Measurements from ENCODE around the gene SYAP1. TPM values are rescaled to one million over a fixed set of nuclear protein-coding genes. Genes with fewer than 3 reads are reported as not detected.

The SYAP1 gene
- total and polyA plus RNA-seq, 8 donors, result 9.8 to 43.2 (median 20.6) TPM

- TF ChIP-seq CTCF (IDR thresholded peaks at IDR 0.05), result no peak
- no peak for TF ChIP-seq POLR2A (IDR thresholded peaks at IDR 0.05)
- no peak for TF ChIP-seq EP300 (IDR thresholded peaks at IDR 0.05)
- no peak for TF ChIP-seq POLR2AphosphoS5 (IDR thresholded peaks at IDR 0.05)
- Histone ChIP-seq H3K27ac (no peak overlapping the region), H3K4me3 (no peak overlapping the region), H3K4me1 (peaks cover 0 to 25% (median 12%) of the 10 kb centered on the region in 4 donors), H3K27me3 (no peaks in the 10 kb centered on the region), H3K9me3 (no peaks in the 10 kb centered on the region), H3K36me3 (peaks cover 0 to 25% (median 7%) of the 10 kb centered on the region in 4 donors)
- intact Hi-C loops (cut with DNase I; ENCODE audit: low total_unique reads), result no loop called here
- 86 to 97% (median 92%) methylated on average over 7 to 8 of the region's 8 CpGs for WGBS, 5 donors
- DNase-seq, result no peak
These were observed 85.6 kb downstream of the SYAP1 start for GRCh38 chrX:16804923-16805464.

GRCh38 chrX:16807548-16807947 lies 88.1 kb downstream of the SYAP1 start:
- Histone ChIP-seq H3K4me1 (peaks cover 0 to 25% (median 12%) of the 10 kb centered on the region in 4 donors), H3K27me3 (no peaks in the 10 kb centered on the region), H3K4me3 (peak overlapping the region; percentile 20 to 27 (median 22)), H3K9me3 (no peaks in the 10 kb centered on the region), H3K27ac (peak overlapping the region in 4 of 5 donors; percentile 27 to 71 (median 50)), H3K36me3 (peaks cover 0 to 13% (median 5%) of the 10 kb centered on the region in 4 donors)
- TF ChIP-seq POLR2AphosphoS5 (IDR thresholded peaks at IDR 0.05) (no peak), CTCF (IDR thresholded peaks at IDR 0.05) (no peak), EP300 (IDR thresholded peaks at IDR 0.05) (no peak), POLR2A (IDR thresholded peaks at IDR 0.05) (no peak)
- DNase-seq, result no peak
- intact Hi-C loops (cut with DNase I; ENCODE audit: low total_unique reads), result no loop called here

GRCh38 chrX:16807976-16808542 lies 88.6 kb downstream of the SYAP1 start:
- H3K27me3 ChIP-seq, result no peaks in the 10 kb centered on the region
- no peak for TF ChIP-seq EP300 (IDR thresholded peaks at IDR 0.05)
- no peak for TF ChIP-seq POLR2A (IDR thresholded peaks at IDR 0.05)
- TF ChIP-seq CTCF (IDR thresholded peaks at IDR 0.05), result no peak
- TF ChIP-seq POLR2AphosphoS5 (IDR thresholded peaks at IDR 0.05), result peak in 2 of 3 donors; percentile 23 to 29
- intact Hi-C loops (cut with DNase I; ENCODE audit: low total_unique reads), result no loop called here
- H3K4me1 ChIP-seq, result peaks cover 0 to 25% (median 12%) of the 10 kb centered on the region in 4 donors
- H3K36me3 ChIP-seq, result peaks cover 0 to 7% (median 4%) of the 10 kb centered on the region in 4 donors
- peak in 1 of 2 donors; percentile 41 for DNase-seq
- WGBS, 5 donors, result 23 to 53% (median 40%) methylated on average over 4 of the region's 4 CpGs
- H3K27ac ChIP-seq, result peak overlapping the region in 4 of 5 donors; percentile 27 to 71 (median 50)
- peak overlapping the region; percentile 20 to 27 (median 22) for H3K4me3 ChIP-seq
- no peaks in the 10 kb centered on the region for H3K9me3 ChIP-seq

GRCh38 chrX:16814597-16814996 lies 95.2 kb downstream of the SYAP1 start:
- Histone ChIP-seq H3K9me3 (no peaks in the 10 kb centered on the region), H3K27ac (no peak overlapping the region), H3K4me1 (peaks cover 0 to 2% (median 0%) of the 10 kb centered on the region in 4 donors), H3K36me3 (peaks cover 0 to 19% (median 6%) of the 10 kb centered on the region in 4 donors), H3K4me3 (no peak overlapping the region), H3K27me3 (no peaks in the 10 kb centered on the region)
- intact Hi-C loops (cut with DNase I; ENCODE audit: low total_unique reads), result no loop called here
- TF ChIP-seq POLR2A (IDR thresholded peaks at IDR 0.05), result no peak
- TF ChIP-seq EP300 (IDR thresholded peaks at IDR 0.05), result no peak
- TF ChIP-seq POLR2AphosphoS5 (IDR thresholded peaks at IDR 0.05), result no peak
- TF ChIP-seq CTCF (IDR thresholded peaks at IDR 0.05), result no peak
- DNase-seq, result no peak
- 83 to 100% (median 95%) methylated on average over 1 of the region's 1 CpG for WGBS, 5 donors

Small RNAs within 50 kb of the gene (small RNA-seq; reads per million reads assigned to genes)
- 0 reads per million in 4 donors for gene RNU7-56P
- 0 reads per million in 4 donors for gene RPL12P49

Other genes starting within 250 kb of the SYAP1 start
- not detected for gene S100G, start 69.5 kb upstream of the SYAP1 start, total RNA-seq
- gene S100G, start 69.5 kb upstream of the SYAP1 start, polyA plus RNA-seq, result not detected
- gene CTPS2, start 6.9 kb upstream of the SYAP1 start, total RNA-seq, result 10 to 100 TPM in 3 of 5 donors, 1 to 10 TPM in 2; 2.3 to 34.3 (median 12.5) TPM
- gene CTPS2, start 6.9 kb upstream of the SYAP1 start, polyA plus RNA-seq, result 10 to 100 TPM in 1 of 3 donors, 1 to 10 TPM in 2; 5.8 to 13.2 (median 8.1) TPM
- 10 to 100 TPM in 4 of 5 donors, 1 to 10 TPM in 1; 8.7 to 25.7 (median 11.4) TPM for gene TXLNG, start 66.9 kb downstream of the SYAP1 start, total RNA-seq
- gene TXLNG, start 66.9 kb downstream of the SYAP1 start, polyA plus RNA-seq, result 1 to 10 TPM; 4.6 to 8.9 (median 7.0) TPM
- 100 to 1,000 TPM in 3 of 5 donors, 10 to 100 TPM in 2; 60.9 to 150 (median 123) TPM for gene RBBP7, start 150.8 kb downstream of the SYAP1 start, total RNA-seq
- 100 to 1,000 TPM in 1 of 3 donors, 10 to 100 TPM in 2; 81.8 to 152 (median 95.3) TPM for gene RBBP7, start 150.8 kb downstream of the SYAP1 start, polyA plus RNA-seq
- 100 to 1,000 TPM in 1 of 5 donors, 10 to 100 TPM in 2, 1 to 10 TPM in 2; 6.1 to 281 (median 22.5) TPM for gene REPS2, start 227.0 kb downstream of the SYAP1 start, total RNA-seq
- 10 to 100 TPM in 1 of 3 donors, 1 to 10 TPM in 2; 7.0 to 11.3 (median 7.3) TPM for gene REPS2, start 227.0 kb downstream of the SYAP1 start, polyA plus RNA-seq